ENCODE data around the gene KAT6B.
"Not testable (repeated sequence)": the region's sequence is repeated elsewhere in the genome, so short reads cannot be mapped to it uniquely, and the experiment has no call there.

The KAT6B gene

DNA sequence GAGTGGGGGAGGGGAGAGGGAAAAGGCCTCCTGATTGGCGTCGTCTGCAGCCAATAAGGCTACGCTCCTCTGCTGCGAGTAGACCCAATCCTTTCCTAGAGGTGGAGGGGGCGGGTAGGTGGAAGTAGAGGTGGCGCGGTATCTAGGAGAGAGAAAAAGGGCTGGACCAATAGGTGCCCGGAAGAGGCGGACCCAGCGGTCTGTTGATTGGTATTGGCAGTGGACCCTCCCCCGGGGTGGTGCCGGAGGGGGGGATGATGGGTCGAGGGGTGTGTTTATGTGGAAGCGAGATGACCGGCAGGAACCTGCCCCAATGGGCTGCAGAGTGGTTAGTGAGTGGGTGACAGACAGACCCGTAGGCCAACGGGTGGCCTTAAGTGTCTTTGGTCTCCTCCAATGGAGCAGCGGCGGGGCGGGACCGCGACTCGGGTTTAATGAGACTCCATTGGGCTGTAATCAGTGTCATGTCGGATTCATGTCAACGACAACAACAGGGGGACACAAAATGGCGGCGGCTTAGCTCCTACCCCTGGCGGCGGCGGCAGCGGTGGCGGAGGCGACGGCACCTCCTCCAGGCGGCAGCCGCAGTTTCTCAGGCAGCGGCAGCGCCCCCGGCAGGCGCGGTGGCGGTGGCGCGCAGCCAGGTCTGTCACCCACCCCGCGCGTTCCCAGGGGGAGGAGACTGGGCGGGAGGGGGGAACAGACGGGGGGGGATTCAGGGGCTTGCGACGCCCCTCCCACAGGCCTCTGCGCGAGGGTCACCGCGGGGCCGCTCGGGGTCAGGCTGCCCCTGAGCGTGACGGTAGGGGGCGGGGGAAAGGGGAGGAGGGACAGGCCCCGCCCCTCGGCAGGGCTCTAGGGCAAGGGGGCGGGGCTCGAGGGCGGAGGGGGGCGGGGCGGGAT is at the start of gene KAT6B:
Gene KAT6B, plus strand, starts transcription at position 459 of the 903 bp plus-strand sequence. CDS start 16,258 bp downstream, outside the sequence.
- DNase-seq: peak; percentile 100

- no peak for DNase-seq
Observed at GRCh38 chr10:74778436-74779094, 47.8 kb upstream of the KAT6B start.

- DNase-seq: not testable (repeated sequence)
Observed at GRCh38 chr10:74781870-74782269, 44.5 kb upstream of the KAT6B start.

GRCh38 chr10:74784462-74784861 is 41.9 kb upstream of the KAT6B start:
- no peak for DNase-seq

GRCh38 chr10:74786126-74786525 is 40.3 kb upstream of the KAT6B start:
- no peak for DNase-seq

DNA sequence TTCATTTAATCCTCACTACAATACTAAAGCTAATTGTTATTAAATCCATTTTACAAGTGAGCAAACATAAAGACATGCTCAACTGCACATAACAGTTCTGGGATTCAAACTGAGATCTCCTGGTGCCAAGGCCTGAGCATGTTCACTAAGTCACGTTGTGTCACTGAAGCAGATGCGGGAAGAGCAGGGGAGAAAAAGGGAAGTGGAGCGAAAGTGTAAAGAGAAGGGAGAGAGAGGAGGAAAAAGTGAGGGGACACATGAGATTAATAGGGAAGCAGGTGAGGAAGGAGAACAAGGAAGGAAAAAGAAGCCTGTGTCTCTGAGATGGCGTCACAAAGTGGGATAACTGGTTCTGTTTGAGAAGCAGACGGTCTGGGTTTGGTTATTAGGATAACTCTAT is 38.9 kb upstream of the KAT6B start:
- DNase-seq: no peak

GRCh38 chr10:74791979-74792378 is 34.4 kb upstream of the KAT6B start:
- DNase-seq: not testable (repeated sequence)

- no peak for DNase-seq
Observed at GRCh38 chr10:74792726-74793125, 33.7 kb upstream of the KAT6B start.

DNA sequence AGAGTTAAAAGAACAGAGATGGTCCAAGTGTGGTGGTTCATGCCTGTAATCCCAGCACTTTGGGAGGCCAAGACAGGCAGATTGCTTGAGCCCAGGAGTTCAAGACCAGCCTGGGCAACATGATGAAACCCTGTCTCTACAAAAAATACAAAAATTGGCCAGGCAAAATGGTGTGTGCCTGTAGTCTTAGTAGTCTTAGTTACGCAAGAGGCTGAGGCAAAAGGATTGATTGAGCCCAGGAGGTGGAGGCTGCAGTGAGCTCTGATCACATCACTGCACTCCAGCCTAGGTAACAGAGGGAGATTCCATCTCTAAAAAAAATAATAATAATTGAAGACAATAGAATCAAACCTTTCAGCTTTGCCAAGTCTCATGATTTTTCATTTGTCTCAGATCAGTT is 33.2 kb upstream of the KAT6B start:
- DNase-seq: not testable (repeated sequence)

DNA sequence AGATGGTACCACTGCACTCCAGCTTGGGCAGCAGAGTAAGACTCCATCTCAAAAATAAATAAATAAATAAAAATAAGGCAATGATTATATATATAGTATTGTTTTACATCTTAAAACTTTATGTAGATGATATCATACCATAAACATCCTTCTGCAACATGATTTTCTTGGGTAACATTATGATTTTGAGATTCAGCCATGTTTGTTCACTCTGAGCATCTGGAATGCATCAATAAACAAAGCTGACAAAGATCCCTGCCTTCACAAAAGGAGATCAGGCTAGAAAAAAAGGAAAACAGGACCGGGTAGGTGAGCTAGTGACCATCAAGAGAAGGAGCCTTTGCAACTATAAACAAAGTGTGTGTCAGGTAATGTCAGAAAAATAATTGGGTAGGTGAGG is 31.9 kb upstream of the KAT6B start:
- no peak for DNase-seq

GRCh38 chr10:74797550-74797949 is 28.9 kb upstream of the KAT6B start:
- DNase-seq: no peak

DNA sequence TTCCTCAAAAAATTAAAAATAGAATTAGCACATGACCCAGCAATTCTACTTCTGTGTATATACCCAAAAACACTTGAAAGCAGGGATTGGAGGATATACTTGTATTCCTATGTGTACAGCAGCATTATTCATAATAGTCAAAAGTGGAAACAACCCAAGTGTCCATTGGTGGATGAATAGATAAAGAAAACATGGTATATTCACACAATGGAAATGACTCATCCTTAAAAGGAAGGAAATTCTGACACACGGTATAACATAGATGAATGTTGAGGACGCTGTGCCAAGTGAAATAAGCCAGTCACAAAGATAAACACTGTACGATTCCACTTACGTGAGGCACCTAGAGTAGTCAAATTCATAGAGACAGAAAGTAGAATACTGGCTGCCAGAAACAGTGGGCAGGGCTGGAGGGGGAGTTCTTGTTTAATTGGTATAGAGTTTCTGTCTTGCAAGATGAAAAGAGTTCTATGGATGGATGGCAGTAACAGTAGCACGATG is 26.6 kb upstream of the KAT6B start:
- no peak for DNase-seq

GRCh38 chr10:74801447-74801846 is 25.0 kb upstream of the KAT6B start:
- no peak for DNase-seq

GRCh38 chr10:74808501-74808900 is 17.9 kb upstream of the KAT6B start:
- no peak for DNase-seq

DNA sequence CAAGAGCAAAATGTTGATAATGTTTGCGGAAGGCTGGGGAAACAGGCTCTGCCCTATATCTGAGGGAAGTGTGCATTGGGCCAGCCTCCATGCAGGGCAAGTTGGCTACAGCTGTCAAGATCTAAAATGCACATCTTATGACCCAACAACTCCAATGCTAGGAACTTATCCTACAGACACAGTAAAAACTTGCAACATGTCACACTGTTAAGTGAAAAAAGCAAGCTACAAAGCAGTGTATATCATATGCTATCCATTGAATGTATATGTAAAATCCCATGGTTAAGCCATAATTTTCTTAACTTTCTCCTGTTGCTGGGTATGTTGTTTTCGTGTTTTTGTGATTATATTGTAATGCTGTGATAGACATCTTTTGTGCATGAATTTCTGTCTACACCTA is 16.3 kb upstream of the KAT6B start:
- DNase-seq: no peak

GRCh38 chr10:74813381-74814259 is 12.8 kb upstream of the KAT6B start:
- DNase-seq: no peak

- no peak for DNase-seq
Observed at GRCh38 chr10:74814797-74815196, 11.6 kb upstream of the KAT6B start.

- DNase-seq: no peak
Observed at GRCh38 chr10:74816824-74817498, 9.4 kb upstream of the KAT6B start.

GRCh38 chr10:74821501-74821900 is 4.9 kb upstream of the KAT6B start:
- no peak for DNase-seq

DNA sequence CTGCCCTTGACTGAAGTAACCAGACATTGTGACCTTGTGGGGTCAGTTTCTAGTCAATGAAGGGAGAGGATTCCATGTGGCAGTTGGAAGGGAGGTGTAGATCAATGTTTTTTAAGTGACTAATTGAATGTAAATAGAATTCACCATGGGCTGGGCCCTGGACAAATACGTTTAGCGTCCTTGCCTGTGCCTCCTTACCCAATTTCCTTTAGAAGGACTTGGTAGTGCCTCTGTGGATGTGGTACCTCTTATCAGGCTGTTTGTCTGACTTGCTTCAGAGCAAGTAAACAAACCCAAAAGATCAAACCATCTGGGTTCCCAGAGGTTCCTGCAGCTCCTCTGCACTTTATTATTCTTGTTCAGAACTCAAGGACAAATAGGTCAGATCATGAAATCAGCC is 4.3 kb upstream of the KAT6B start:
- no peak for DNase-seq

- DNase-seq: peak; percentile 7
Observed at GRCh38 chr10:74822521-74823089, 3.8 kb upstream of the KAT6B start.

GRCh38 chr10:74823791-74824183 is 2.6 kb upstream of the KAT6B start:
- no peak for DNase-seq
